ENCODE measurements around the gene RAPGEF6.

Gene RAPGEF6

DNA sequence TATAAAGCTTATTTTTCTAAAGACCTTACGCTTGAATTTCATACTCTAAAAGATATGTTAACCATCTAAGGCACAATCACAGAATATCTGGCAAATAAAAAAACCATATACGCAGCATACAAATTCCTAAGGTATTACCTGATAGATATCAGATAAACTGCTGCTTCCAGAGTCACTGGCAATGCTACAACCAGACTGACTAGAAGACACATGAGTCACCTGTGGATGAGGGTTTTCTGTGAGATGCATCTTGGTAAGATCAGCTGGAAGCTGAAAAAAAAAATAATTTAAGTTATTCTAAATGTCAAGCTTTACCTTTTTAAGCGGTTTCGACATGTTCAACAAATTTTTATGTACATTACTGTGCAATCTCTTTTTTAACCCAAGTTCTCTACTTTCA lies 113.8 kb downstream of the RAPGEF6 start:
- no peak overlapping the region for H3K4me3 ChIP-seq (ENCODE audit: low read depth, low read length)
- TF ChIP-seq, protein P1, sequence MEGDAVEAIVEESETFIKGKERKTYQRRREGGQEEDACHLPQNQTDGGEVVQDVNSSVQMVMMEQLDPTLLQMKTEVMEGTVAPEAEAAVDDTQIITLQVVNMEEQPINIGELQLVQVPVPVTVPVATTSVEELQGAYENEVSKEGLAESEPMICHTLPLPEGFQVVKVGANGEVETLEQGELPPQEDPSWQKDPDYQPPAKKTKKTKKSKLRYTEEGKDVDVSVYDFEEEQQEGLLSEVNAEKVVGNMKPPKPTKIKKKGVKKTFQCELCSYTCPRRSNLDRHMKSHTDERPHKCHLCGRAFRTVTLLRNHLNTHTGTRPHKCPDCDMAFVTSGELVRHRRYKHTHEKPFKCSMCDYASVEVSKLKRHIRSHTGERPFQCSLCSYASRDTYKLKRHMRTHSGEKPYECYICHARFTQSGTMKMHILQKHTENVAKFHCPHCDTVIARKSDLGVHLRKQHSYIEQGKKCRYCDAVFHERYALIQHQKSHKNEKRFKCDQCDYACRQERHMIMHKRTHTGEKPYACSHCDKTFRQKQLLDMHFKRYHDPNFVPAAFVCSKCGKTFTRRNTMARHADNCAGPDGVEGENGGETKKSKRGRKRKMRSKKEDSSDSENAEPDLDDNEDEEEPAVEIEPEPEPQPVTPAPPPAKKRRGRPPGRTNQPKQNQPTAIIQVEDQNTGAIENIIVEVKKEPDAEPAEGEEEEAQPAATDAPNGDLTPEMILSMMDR (IDR thresholded peaks at IDR 0.05; ENCODE audit: low read depth, low read length): no peak

DNA sequence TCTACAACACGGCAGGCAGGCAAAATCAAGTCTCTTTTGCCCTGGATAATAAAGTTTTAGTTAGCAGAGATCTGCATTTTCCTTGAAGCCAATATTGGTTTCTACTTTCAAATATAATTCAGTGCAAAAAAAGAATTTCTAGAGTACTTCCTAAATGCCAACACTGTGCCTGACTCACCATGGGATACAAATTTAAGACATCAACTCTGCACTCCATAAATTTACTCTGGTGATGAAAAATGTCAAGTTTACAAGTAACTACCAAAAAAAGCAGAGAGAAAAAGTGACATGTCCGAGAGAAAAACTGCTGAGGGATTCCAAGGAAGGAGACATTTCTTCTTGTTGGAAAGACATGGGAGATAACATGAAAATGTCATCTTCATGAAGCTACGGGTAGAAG lies 119.7 kb downstream of the RAPGEF6 start:
- TF ChIP-seq, protein P1 (IDR thresholded peaks at IDR 0.05; ENCODE audit: low read depth, low read length): no peak
- H3K4me3 ChIP-seq (ENCODE audit: low read depth, low read length): no peak overlapping the region

DNA sequence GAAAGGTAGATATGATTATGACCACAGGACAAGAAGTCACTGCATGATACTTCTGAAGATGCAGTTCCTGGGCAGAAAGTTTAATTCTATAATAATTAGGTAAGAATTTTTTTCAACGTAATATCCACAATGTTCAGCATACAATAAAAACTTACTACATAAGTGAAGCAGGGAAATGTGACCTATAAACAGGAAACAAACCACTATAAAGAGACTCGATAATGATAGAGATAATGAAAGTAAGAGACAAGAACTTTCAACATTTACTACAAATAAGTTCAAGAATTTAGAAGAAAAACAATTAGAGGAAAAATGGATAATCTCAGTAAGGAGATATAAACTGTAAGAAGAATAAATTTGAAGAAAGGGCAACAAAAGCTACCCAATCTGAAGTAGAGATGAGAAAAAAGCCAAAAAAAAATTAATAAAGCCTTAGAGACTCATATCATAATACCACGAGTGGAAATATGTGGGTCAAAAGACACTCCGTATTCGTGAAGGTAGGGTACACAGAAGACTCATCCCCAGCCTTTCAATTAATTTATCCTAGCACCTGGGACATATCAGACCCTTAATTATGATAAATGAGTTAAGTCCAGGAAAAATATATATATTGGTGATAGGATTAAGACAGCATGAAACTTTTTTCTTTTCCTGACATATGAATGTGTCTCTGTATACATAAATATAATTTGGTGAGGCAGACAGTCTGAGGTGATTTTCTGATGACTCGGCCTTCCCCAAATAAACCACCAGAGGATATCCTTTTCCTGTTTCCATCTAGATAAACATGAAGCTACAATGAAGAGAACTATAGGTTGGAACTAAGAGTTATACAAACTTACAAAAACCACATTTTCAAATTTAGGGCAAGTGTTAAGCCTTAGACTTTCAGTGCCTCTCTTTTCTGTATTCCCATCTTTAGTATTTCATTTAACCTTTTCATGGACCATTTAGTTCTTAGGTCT lies 120.4 kb downstream of the RAPGEF6 start:
- H3K4me3 ChIP-seq (ENCODE audit: low read depth, low read length): no peak overlapping the region
- TF ChIP-seq, protein P1 (IDR thresholded peaks at IDR 0.05; ENCODE audit: low read depth, low read length): no peak

DNA sequence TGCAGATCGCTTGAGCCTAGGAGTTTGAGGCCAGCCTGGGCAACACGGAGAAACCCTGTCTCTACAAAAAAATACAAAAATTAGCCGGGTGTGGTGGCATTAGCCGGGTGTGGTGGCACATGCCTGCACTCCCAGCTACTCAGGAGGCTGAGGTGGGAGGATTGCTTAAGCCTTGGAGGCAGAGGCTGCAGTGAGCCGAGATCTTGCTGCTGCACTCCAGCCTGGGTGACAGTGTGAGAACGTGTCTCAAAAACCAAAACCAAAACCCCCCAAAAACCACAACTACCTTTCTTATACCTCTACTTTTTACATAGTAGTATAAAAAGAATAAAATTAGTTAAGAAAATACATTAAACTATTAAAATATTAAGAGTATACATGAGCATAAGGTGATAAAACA lies 121.2 kb downstream of the RAPGEF6 start:
- TF ChIP-seq, protein P1 (IDR thresholded peaks at IDR 0.05; ENCODE audit: low read depth, low read length): no peak
- H3K4me3 ChIP-seq (ENCODE audit: low read depth, low read length): no peak overlapping the region

DNA sequence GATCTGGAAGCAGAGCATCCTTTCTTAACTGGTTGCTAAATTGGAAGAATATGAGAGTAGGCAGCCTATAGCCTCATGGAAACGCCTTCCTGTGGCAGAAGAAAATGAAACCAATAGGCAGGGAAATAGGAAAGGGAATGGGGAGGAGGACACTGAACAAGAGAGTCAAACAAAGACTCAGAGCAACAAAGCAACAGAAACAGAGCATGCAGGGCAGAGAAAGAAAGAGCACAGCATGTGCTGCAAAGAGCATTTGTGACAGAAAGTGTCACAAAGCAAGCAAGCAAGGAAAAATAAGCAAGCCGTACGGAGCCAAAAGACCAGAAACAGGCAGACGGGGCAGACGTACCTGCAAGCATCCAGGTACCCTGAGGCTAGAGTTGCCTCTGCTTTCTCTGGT lies 123.1 kb downstream of the RAPGEF6 start:
- H3K4me3 ChIP-seq (ENCODE audit: low read depth, low read length): no peak overlapping the region
- TF ChIP-seq, protein P1 (IDR thresholded peaks at IDR 0.05; ENCODE audit: low read depth, low read length): no peak

DNA sequence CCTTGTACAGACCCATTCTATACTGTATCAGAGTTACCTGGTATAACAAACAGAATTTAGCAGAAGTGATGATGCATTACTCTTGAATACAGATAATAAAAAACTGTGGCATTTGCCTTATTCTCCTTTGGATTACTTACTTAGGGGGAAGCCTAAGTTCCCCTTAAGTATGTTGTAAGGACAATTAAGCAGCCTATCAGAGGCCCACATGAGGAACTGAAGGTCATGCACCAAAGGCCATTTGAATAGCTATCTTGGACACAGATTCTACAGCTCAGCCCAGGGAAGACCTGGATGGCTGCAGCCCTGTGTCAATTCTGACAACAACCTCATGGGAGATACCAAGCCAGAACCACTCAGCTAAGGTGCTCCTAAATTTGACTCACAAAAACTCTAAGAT lies 125.2 kb downstream of the RAPGEF6 start:
- H3K4me3 ChIP-seq (ENCODE audit: low read depth, low read length): no peak overlapping the region
- TF ChIP-seq, protein P1 (IDR thresholded peaks at IDR 0.05; ENCODE audit: low read depth, low read length): no peak

DNA sequence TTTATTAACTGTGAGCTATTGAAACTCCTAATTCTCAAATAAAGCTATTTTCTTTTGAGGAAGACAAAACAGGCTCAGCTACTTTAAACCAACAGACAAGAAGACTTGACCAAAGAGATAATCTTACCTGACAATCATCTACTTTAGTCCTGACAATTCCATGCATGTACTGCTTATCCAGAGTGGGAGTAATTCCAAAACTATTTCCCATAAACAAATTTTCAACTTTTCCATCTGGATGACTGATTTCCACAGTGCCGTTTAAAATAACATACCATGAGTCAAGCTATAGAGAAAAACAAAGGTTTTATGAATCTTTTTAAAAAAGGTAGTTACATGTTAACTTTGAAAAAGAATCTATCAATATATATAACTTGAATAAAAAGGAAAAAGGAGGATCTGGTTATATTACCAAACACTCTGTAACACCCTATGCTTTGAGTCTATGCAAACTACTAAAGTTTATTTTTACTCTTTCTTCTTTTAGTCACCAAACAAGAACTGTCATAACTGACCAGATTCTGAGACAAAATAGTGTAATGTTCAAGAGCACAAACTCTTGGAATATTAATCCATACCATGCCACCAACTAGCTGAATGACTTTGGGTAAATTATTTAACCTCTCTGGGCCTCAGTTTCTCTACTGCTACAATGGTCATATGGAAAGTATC lies 129.7 kb downstream of the RAPGEF6 start:
- TF ChIP-seq, protein P1 (IDR thresholded peaks at IDR 0.05; ENCODE audit: low read depth, low read length): no peak
- no peak overlapping the region for H3K4me3 ChIP-seq (ENCODE audit: low read depth, low read length)

All from WI38 (cell line).